Fibroblast of villous mesenchyme (primary cell): ENCODE measurements around the gene MBOAT2. TPM values are rescaled to one million over a fixed set of nuclear protein-coding genes. Genes with fewer than 3 reads are reported as not detected.

Experiments used
- DNase-seq: peaks from one replicate; pipeline ENCODE4 v3.0.0-alpha.2; 2010; ENCODE audit warnings: low read depth
- H3K4me3 ChIP-seq: 2 replicates; pipeline ENCODE4 v1.5.1; 2011; ENCODE audit warnings: low read depth, mild to moderate bottlenecking, low read length
- total RNA-seq: library from RNA; depleted of rRNA; stranded (reverse); fragments of >200 nt; gene quantifications from 2 replicates; pipeline ENCODE4 v1.2.3, GENCODE V29; 2012
- TF ChIP-seq, protein P1 (sequence below): IDR thresholded peaks from 2 replicates; pipeline ENCODE4 v1.5.1; 2012; ENCODE audit warnings: low read depth, mild to moderate bottlenecking, low read length; ENCODE audit not compliant: insufficient read depth

MBOAT2 gene
- total RNA-seq, 1 donor: 72.5 TPM

DNA sequence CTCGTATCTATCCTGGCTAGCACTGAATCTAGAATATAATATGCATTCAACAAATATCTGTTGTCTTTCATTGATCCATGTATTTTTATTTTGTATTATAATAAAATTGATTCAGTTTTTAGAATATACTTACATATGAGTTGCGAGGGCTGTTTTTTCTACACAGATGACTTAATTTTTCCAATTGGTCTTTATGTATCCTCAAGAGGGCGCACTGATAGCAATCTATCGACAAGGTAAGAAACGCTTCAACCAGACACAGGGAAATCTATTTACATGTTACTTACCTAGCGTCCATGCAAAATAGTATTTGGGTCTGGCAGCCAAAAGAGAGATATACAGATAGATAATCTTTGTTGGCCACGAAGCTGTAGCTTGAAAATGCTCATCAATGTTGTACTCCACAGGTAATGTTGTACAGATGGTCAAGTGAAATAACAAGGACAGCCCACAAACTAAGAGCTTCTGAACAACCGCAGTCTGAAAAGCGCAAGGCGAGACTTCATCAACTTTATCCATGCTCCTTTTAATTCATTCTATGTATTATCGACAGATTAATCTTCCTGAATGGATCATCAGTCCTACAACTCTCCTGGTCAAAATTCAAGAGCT lies 130.6 kb downstream of the MBOAT2 start:
- DNase-seq: peak; percentile 78
- TF ChIP-seq, protein P1, sequence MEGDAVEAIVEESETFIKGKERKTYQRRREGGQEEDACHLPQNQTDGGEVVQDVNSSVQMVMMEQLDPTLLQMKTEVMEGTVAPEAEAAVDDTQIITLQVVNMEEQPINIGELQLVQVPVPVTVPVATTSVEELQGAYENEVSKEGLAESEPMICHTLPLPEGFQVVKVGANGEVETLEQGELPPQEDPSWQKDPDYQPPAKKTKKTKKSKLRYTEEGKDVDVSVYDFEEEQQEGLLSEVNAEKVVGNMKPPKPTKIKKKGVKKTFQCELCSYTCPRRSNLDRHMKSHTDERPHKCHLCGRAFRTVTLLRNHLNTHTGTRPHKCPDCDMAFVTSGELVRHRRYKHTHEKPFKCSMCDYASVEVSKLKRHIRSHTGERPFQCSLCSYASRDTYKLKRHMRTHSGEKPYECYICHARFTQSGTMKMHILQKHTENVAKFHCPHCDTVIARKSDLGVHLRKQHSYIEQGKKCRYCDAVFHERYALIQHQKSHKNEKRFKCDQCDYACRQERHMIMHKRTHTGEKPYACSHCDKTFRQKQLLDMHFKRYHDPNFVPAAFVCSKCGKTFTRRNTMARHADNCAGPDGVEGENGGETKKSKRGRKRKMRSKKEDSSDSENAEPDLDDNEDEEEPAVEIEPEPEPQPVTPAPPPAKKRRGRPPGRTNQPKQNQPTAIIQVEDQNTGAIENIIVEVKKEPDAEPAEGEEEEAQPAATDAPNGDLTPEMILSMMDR: peak; percentile 65
- no peak overlapping the region for H3K4me3 ChIP-seq

DNA sequence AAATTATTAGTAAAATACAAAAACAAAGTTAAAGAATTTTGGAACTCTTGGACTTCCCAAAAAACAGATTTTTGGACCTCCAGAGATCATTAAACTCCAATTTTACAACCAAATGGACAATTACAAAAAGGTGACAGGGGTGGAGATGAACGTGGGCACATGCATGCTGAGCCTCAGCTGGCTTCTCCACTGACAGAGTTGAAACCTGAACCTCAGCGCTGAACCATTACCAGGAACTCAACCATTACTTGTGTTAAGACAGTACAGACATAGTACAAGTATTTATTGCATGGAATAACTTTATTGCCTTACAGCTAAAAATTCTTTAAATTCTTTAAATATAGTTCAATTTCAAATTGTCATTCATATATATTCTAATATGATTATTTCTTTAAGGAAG lies 133.0 kb downstream of the MBOAT2 start:
- TF ChIP-seq, protein P1: no peak
- no peak for DNase-seq
- no peak overlapping the region for H3K4me3 ChIP-seq

DNA sequence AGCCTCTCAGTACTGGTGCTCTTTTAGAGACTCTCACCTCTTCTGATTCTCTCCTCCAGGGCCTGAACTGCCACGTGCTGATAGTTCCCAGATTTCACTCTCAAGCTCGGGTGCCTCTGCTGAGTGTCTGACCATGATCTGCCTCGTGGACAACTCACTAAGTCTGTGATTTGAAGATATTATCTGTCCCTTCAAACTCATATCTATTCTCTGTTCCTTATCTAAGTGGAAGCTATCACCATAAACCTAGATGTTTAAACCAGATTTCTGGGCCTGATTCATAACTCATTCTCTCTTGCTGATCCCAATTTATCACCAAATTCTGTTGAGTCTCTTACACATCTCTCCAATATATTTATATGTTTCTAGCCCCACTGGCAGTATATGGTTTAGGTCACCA lies 136.1 kb downstream of the MBOAT2 start:
- no peak for DNase-seq
- TF ChIP-seq, protein P1: no peak
- H3K4me3 ChIP-seq: no peak overlapping the region

DNA sequence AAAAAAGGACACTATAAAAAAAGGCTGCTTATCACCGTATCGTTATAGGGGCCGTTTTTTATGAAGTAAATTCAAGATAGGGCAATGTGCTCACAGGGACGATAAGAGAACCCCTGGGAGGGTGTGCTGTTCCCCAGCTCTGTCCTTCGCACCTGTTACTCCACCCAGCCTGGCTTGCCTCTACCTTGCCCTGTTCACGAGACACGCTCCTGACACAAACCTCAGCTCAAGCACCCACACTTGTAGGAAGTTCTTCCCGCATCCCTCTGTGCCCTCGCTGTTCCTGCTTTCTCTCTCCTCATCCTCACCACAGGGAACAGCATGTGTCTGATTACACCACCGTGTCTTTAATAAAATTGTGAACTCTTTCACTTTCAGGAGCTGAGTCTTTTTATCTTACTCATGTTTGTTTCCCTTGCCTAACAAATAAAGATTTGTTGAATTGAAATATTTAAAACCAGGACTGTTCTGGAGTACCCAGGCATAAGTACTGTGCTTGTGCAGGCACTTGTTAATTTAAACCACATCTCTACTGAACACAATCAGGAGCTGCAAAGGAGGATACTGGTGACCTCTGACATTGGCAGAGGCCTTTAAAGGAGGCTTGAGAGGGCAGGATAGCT lies 140.0 kb downstream of the MBOAT2 start:
- TF ChIP-seq, protein P1: no peak
- H3K4me3 ChIP-seq: no peak overlapping the region
- no peak for DNase-seq

DNA sequence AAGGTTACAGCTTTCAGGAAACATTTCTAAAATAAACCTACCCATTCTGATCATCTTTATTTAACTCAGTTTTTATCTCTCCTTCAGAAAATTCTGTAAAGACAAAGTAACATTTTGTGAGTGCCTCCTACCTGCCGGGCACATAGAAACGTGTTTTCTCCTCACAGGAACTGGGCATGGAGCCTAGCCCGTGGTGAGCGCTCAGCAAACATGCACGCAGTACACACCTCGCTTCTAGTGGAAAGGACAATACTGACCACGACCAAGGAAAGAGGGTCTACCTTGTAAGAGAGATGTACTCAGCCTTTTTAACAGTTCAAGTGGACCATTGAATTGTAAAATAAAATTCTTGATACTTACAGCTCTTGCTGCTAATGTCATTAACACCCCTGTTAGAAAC lies 141.3 kb downstream of the MBOAT2 start:
- no peak overlapping the region for H3K4me3 ChIP-seq
- TF ChIP-seq, protein P1: no peak
- DNase-seq: no peak

DNA sequence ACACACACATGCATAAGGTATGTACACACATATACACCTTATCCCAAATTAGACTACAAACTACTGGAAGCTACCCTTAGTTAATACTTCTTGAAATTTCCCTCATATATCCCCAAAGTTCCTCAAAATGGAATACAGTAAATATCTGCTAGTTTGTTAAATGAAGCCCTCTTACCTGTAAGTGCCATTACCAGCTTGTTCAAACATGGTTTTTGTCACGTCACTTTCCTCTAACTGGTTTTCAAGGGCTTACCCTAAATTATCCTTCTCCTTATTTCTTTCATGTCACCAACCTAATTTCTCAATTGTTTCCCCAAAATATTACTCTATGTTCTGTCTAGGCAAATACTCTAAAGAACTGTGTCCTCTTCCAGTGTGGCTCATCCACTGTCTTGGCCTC lies 141.7 kb downstream of the MBOAT2 start:
- DNase-seq: no peak
- no peak overlapping the region for H3K4me3 ChIP-seq
- TF ChIP-seq, protein P1: no peak

DNA sequence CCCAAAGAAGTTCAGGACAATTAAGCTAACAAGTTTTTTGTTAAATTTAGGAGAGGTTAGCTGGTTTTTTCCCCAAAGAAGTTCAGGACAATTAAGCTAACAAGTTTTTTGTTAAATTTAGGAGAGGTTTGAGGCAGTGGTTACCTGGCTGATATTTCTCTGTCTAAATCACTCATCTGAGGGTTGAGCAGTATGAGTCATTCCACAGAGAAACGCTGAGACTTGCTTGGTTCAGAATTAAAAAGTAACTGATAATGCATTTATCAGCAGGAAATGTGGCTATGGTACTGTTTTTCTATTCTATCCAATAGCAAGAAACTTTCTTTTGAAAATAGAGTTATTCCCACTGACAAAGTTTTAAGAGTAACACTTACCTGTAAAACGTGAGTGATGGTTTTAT lies 143.2 kb downstream of the MBOAT2 start:
- DNase-seq: no peak
- TF ChIP-seq, protein P1: no peak
- H3K4me3 ChIP-seq: no peak overlapping the region
